ENCODE data around the gene SPINK4. TPM values are rescaled to one million over a fixed set of nuclear protein-coding genes. Genes with fewer than 3 reads are reported as not detected.

The SPINK4 gene
- total RNA-seq, 4 donors from 2014 or later: not detected

- no peak overlapping the region for H3K27ac ChIP-seq
These were observed 32.1 kb downstream of the SPINK4 start for GRCh38 chr9:33272061-33272460.

GRCh38 chr9:33273266-33273971 is 33.5 kb downstream of the SPINK4 start:
- TF ChIP-seq POLR2A (IDR thresholded peaks at IDR 0.05): no peak
- no peak for TF ChIP-seq CTCF (IDR thresholded peaks at IDR 0.05)
- Histone ChIP-seq H3K4me1 (no peaks in the 10 kb centered on the region), H3K4me3 (no peak overlapping the region), H3K36me3 (peaks cover 10 to 100% (median 59%) of the 10 kb centered on the region in 3 donors), H3K27ac (no peak overlapping the region), H3K27me3 (no peaks in the 10 kb centered on the region), H3K9me3 (no peaks in the 10 kb centered on the region)
- WGBS, 2 donors: 56 to 69% methylated on average over 3 of the region's 3 CpGs
- no peak for DNase-seq
- intact Hi-C loops (cut with DNase I): no loop called here

More at GRCh38 chr9:33272061-33272460, 32.1 kb downstream of the SPINK4 start:
- Histone ChIP-seq H3K36me3 (peaks cover 17 to 100% (median 49%) of the 10 kb centered on the region in 3 donors), H3K27me3 (no peaks in the 10 kb centered on the region), H3K4me3 (no peak overlapping the region), H3K9me3 (no peaks in the 10 kb centered on the region), H3K4me1 (peaks cover 0 to 7% (median 2%) of the 10 kb centered on the region in 3 donors)
- DNase-seq: no peak
- 89% methylated on average over 1 of the region's 1 CpG; no CpG with 5 or more reads in 1 of the 2 donors for WGBS, 2 donors
- intact Hi-C loops (cut with DNase I): no loop called here
- no peak for TF ChIP-seq POLR2A (IDR thresholded peaks at IDR 0.05)
- no peak for TF ChIP-seq CTCF (IDR thresholded peaks at IDR 0.05)

- H3K27me3 ChIP-seq: no peaks in the 10 kb centered on the region
- H3K36me3 ChIP-seq: peaks cover 12 to 100% (median 65%) of the 10 kb centered on the region in 3 donors
- H3K27ac ChIP-seq: no peak overlapping the region
- no peak overlapping the region for H3K4me3 ChIP-seq
- no peaks in the 10 kb centered on the region for H3K4me1 ChIP-seq
- DNase-seq: no peak
- no peak for TF ChIP-seq POLR2A (IDR thresholded peaks at IDR 0.05)
- no peak for TF ChIP-seq CTCF (IDR thresholded peaks at IDR 0.05)
- WGBS, 2 donors: 79 to 93% methylated on average over 2 of the region's 2 CpGs
- H3K9me3 ChIP-seq: no peaks in the 10 kb centered on the region
- intact Hi-C loops (cut with DNase I): no loop called here
These were observed 34.0 kb downstream of the SPINK4 start for GRCh38 chr9:33273972-33274328.

- DNase-seq: no peak
- Histone ChIP-seq H3K27ac (no peak overlapping the region), H3K36me3 (peaks cover 10 to 100% (median 65%) of the 10 kb centered on the region in 3 donors), H3K4me1 (no peaks in the 10 kb centered on the region), H3K27me3 (no peaks in the 10 kb centered on the region), H3K9me3 (no peaks in the 10 kb centered on the region), H3K4me3 (no peak overlapping the region)
- WGBS, 2 donors: 93 to 100% methylated on average over 4 of the region's 4 CpGs
- no peak for TF ChIP-seq POLR2A (IDR thresholded peaks at IDR 0.05)
- no peak for TF ChIP-seq CTCF (IDR thresholded peaks at IDR 0.05)
- intact Hi-C loops (cut with DNase I): no loop called here
These were observed 37.5 kb downstream of the SPINK4 start for GRCh38 chr9:33277484-33277883.

GRCh38 chr9:33285502-33285901 is 45.5 kb downstream of the SPINK4 start:
- H3K4me1 ChIP-seq: peaks cover 8 to 24% (median 9%) of the 10 kb centered on the region in 3 donors
- no peaks in the 10 kb centered on the region for H3K9me3 ChIP-seq
- no peaks in the 10 kb centered on the region for H3K27me3 ChIP-seq
- no peak overlapping the region for H3K27ac ChIP-seq
- no peak for TF ChIP-seq CTCF (IDR thresholded peaks at IDR 0.05)
- no peak for TF ChIP-seq POLR2A (IDR thresholded peaks at IDR 0.05)
- intact Hi-C loops (cut with DNase I): no loop called here
- H3K36me3 ChIP-seq: peaks cover 0 to 57% (median 12%) of the 10 kb centered on the region in 3 donors
- WGBS, 2 donors: 65 to 81% methylated on average over 5 of the region's 5 CpGs
- no peak for DNase-seq
- no peak overlapping the region for H3K4me3 ChIP-seq
